Stimulated activated CD8-positive, alpha-beta memory T cell treated with anti-CD3 and anti-CD28 coated beads, Interleukin-4, amount 100 ng/mL, for 48 hours (primary cell): ENCODE results near the gene ZNF638.
"Not testable (repeated sequence)": the region's sequence is repeated elsewhere in the genome, so short reads cannot be mapped to it uniquely, and the experiment has no call there.

Experiments used
- DNase-seq: peaks from one replicate; pipeline ENCODE4 v3.0.0-alpha.2; 2020

The ZNF638 gene

DNA sequence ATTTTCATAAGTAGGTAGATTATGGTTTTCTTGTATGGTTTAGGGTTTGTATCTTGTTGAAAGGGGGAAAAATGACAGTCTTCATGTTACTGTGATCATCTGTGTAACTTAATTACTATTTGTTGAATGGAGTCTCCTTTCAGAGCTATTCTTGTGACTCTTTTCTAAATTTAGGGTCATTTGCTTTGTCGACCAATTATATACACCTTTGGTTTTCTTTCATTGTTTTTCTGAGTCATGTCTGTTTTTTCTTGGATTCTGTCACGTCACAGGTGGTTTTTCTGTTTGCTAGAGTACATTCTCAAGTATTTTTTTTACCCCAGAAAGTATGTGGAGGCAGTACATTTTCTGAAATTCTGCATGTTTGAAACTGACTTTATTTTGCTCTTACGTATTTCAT, 78.0 kb downstream of the ZNF638 start:
- no peak for DNase-seq

GRCh38 chr2:71410696-71411095, 79.1 kb downstream of the ZNF638 start:
- DNase-seq, result no peak

- peak; percentile 27 for DNase-seq
Measured at GRCh38 chr2:71416866-71417265, 85.3 kb downstream of the ZNF638 start.

DNA sequence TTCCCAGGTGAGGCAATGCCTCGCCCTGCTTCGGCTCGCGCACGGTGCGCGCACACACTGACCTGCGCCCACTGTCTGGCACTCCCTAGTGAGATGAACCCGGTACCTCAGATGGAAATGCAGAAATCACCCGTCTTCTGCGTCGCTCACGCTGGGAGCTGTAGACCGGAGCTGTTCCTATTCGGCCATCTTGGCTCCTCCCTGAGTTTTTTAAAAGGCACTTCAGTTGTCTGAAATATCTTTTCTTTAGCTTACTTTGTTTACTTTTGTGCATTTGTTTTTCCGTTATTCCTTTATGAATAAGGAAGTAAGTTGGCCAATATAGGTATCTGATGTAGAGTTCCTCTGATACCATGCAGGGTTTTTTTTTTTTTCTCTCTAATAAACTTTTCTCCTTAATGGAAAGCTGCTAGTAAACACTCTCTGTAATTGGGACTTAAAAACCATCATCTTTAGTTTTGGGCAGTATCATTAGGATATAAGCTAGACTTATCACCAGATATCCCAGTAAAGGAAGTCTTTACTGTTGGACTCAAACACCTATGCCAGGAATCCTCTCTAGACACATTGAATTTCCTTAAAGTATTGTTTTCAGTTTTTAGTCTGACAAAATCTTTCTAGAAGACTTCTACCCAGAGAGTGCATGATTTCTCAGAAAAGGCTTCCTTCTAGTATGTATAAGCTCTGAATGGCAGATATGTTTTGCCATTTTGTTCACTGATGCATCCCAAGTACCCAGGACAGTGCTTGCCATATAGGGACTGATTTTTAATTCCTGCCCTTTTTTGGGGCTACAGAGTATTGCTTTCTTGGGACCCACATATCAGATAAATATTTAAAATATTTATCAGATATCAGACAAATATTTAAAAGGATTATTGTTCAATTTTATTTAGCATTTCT, 86.0 kb downstream of the ZNF638 start:
- DNase-seq, result no peak

- DNase-seq, result no peak
Measured at GRCh38 chr2:71419145-71419544, 87.6 kb downstream of the ZNF638 start.

GRCh38 chr2:71419976-71420375, 88.4 kb downstream of the ZNF638 start:
- no peak for DNase-seq

GRCh38 chr2:71422786-71423185, 91.2 kb downstream of the ZNF638 start:
- DNase-seq, result no peak

DNA sequence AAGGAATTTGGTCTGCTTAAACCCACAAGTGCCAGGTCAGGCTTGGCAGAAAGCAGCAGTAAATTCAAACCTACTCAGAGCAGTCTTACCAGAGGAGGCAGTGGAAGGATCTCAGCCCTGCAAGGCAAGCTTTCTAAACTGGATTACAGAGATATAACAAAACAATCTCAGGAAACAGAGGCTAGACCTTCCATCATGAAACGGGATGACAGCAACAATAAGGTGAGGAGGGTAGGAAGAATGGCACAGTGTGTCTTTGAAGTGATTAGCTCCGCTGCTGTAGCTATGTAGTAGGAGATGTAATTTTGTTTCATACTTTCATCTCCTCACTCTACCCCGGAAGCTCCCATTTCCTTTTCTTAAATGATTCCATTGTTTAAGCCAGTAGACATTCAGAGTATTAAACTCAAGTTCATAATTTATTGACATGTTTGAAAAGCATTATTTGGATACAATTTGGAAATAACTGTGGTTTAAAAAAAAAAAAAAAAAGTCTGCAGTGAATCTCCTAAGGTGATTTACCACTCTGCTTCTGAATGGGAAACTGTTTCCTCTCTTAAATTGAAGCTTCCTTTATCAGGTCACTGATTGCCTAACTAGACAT, 92.3 kb downstream of the ZNF638 start:
- no peak for DNase-seq

GRCh38 chr2:71426721-71427120, 95.1 kb downstream of the ZNF638 start:
- DNase-seq, result no peak

DNA sequence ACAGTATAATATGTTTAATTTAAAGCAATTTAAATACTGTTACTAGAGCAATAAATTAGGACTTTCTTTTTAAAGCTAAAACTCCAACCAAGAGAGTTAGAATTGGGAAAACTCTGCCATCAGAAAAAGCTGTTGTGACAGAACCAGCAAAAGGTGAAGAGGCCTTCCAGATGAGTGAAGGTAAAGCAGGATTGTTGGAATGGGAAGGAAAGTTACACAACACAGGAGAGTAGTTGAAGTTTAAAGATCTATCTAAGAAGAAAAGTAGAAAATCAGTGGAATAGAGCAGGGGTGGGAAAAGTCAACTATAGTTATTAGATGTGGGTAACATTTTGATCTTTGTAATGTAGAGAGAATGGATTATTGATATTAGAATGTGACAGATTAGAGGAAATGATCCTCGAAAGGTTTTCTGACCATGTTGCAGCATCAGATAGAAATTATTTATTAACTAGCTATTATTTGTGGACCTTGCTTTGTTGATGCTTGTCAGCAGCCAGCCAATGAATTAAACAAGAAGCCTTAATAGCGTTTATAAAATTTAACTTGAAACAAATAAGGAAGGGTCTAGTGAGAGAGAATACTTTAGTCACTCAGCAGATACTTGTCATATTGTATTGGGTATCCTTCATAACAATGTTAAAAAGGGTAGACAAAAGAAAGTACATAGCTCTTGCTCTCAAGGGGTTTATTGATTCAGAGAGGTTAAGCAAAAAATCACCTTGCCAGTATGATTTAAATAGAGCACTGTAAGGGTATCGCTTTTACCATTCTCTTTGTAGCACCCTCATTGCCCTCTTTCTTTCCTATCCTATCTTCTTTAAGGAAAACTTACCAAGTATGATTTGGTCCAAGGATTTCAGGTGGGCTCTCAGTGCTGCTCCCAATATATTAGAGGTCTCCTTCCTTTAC, 97.1 kb downstream of the ZNF638 start:
- DNase-seq, result no peak

GRCh38 chr2:71445142-71445541, 113.6 kb downstream of the ZNF638 start:
- DNase-seq, result not testable (repeated sequence)

GRCh38 chr2:71446505-71446904, 114.9 kb downstream of the ZNF638 start:
- DNase-seq, result no peak

GRCh38 chr2:71449343-71449742, 117.8 kb downstream of the ZNF638 start:
- no peak for DNase-seq

- no peak for DNase-seq
Measured at GRCh38 chr2:71451705-71452104, 120.1 kb downstream of the ZNF638 start.

- DNase-seq, result no peak
Measured at GRCh38 chr2:71452565-71452964, 121.0 kb downstream of the ZNF638 start.

DNA sequence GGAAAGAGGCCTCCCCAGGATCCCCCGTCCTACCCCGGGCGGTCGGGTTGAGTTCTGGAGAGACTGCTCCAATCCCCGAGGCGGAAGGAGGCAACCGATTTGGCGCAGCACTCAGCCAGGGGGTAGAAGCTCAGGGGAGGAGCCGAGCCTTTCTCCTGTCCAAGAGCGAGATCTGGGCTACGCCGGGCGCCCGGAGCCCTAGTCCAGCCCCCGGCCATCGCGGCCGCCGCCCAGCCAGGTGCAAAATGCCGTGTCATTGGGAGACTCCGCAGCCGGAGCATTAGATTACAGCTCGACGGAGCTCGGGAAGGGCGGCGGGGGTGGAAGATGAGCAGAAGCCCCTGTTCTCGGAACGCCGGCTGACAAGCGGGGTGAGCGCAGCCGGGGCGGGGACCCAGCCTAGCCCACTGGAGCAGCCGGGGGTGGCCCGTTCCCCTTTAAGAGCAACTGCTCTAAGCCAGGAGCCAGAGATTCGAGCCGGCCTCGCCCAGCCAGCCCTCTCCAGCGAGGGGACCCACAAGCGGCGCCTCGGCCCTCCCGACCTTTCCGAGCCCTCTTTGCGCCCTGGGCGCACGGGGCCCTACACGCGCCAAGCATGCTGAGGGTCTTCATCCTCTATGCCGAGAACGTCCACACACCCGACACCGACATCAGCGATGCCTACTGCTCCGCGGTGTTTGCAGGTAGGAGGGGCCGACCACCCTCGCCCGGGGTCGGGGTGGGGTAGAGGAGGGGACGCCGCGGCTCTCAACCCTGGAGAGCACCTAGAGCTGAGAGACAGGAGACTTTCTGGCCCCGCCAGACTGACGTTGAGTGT, 122.0 kb downstream of the ZNF638 start, which contains the start of gene DYSF:
Gene DYSF (plus strand): TSS at position 158 of the 817 bp plus-strand sequence.
- DNase-seq, result no peak

DNA sequence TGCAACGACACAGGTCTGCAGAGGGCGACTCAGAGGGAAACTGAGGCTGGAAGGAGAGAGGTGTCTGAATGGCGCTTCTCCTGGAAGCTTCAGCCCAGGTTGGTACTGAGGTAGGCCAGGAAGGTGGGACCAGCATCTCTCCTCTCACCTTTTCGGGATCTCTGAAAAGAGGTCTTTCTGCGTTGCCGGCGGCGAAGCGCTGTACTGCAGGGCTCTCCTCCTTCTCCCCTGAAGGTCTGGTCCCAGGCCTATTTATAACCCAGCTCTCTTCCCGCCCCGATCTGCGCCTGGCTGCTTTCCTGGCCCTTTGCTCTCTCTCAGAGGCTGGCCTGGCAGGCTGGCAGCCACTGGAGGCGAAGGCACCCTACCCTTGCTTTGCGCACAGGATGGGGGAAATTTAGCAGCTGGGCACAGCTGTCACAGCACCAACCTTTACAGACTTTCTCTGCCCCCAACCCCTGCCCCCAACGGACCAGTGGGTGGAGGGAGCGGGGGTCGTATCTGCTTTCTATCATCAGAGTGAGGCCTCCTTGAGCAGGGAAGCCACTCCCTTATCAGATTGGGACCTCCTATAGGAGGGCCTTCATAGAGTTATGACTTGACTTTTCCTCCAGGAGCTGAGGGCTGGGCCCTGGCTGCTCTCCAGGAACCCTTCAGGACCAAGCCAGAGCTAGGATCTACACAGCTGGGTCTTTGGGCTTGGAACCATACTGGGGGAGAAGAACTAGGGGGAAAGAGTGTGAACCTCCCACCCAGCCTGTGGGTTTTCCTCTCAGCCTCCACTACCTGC, 122.8 kb downstream of the ZNF638 start:
- no peak for DNase-seq

- DNase-seq, result no peak
Measured at GRCh38 chr2:71455011-71455740, 123.6 kb downstream of the ZNF638 start.

DNA sequence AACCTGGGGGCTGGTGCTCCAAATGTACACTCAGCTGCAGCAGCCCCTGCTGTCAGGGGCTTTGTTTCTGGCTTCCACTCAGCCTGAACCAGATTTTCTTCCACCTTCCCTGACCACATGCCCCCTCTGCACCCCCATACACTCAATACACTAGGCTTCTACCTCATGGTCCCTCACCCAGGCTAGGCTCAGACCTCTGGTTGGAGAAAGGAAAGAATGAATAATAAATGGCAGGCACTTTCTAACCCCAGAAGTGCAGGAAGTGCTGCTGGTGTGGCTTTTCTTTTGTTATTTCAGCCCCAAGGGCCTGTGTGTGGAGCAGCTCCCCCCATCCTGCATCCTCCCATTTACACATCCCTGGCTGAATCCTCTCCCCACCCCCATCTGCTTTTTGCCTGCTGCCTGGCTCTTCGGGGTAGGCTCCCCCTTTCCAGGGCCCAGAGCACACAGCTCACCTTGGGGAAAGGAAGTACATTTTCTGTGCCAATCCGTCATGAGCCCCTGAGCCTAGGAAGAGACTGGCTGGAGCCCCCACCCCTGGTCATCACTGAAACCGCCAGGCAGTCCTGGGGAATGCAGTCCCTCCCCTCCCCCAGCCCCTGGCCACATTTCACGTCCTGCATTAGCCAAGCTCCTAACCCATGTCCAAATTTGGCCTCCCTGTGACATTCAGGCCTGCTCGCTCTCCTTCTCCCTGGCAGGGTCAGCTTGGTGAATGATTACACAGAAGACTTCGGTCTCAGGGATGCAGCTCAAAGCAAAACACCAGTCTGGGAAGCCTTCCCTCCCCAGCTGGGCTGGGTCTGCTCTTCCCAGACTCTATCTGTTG, 124.4 kb downstream of the ZNF638 start:
- no peak for DNase-seq

- no peak for DNase-seq
Measured at GRCh38 chr2:71456617-71457016, 125.0 kb downstream of the ZNF638 start.
